CD4-positive, alpha-beta T cell (primary cell): Measurements from ENCODE around the gene TYRP1. TPM values are rescaled to one million over a fixed set of nuclear protein-coding genes. Genes with fewer than 3 reads are reported as not detected.

Experiments
- ATAC-seq: fragments of 200-7000 bp; cut with Tn5 transposase; one replicate; pipeline ENCODE4 v1.10.0; 2022; ENCODE audit warnings: mild to moderate bottlenecking; ENCODE audit not compliant: poor library complexity
- CTCF ChIA-PET: fragments of 350-600 bp; sonication (Branson Sonifier 250); formaldehyde crosslinking; loops from one replicate; lab custom pipeline; 2021; ENCODE audit warnings: antibody characterized with exemption, inconsistent platforms; lab: Charles Lee
- POLR2A ChIA-PET: fragments of 350-600 bp; sonication (Branson Sonifier 250); formaldehyde crosslinking; loops from one replicate; lab custom pipeline; 2021; ENCODE audit warnings: antibody characterized with exemption, inconsistent platforms; lab: Charles Lee
- DNase-seq, 14 experiments: peaks; one replicate each; pipeline ENCODE4 v3.0.0-alpha.2; 2013 to 2020; ENCODE audit warnings: mixed read lengths in 2 of 14
- H3K27ac ChIP-seq, 2 donors: one replicate each; pipeline versions ENCODE4 v1.5.1 to v1.7.0; 2013; ENCODE audit warnings: low read length in 2 of 2, low read depth in 1 of 2, mild to moderate bottlenecking in 1 of 2
- H3K27me3 ChIP-seq, 2 experiments: 1 replicate in 1 of 2; 2 replicates in 1 of 2; pipeline versions ENCODE4 v1.6.1 to v1.7.0; 2013; ENCODE audit warnings: low read length in 2 of 2, control low read depth in 1 of 2, mild to moderate bottlenecking in 1 of 2, moderate library complexity in 1 of 2; ENCODE audit not compliant: insufficient read depth in 2 of 2, control insufficient read depth in 1 of 2
- H3K36me3 ChIP-seq: one replicate; pipeline ENCODE4 v1.6.1; 2013; ENCODE audit warnings: low read length, control low read depth; ENCODE audit not compliant: insufficient read depth
- H3K4me1 ChIP-seq: one replicate; pipeline ENCODE4 v1.6.1; 2013; ENCODE audit warnings: low read length, control low read depth; ENCODE audit not compliant: insufficient read depth
- H3K4me3 ChIP-seq: one replicate; pipeline ENCODE4 v1.5.1; 2013; ENCODE audit warnings: mild to moderate bottlenecking, low read length, moderate library complexity
- H3K9me3 ChIP-seq, 2 experiments: 1 replicate in 1 of 2; 2 replicates in 1 of 2; pipeline versions ENCODE4 v1.6.1 to v1.7.0; 2013; ENCODE audit warnings: low read length in 2 of 2, mild to moderate bottlenecking in 2 of 2, control low read depth in 1 of 2, moderate library complexity in 1 of 2; ENCODE audit not compliant: control insufficient read depth in 1 of 2, insufficient read depth in 1 of 2
- H3K27ac Mint-ChIP-seq: one replicate; pipeline ENCODE4 v1.8.0; 2020; ENCODE audit warnings: mixed read lengths
- H3K27me3 Mint-ChIP-seq: one replicate; pipeline ENCODE4 v1.8.0; 2021; ENCODE audit warnings: mixed read lengths
- H3K36me3 Mint-ChIP-seq: one replicate; pipeline ENCODE4 v1.8.0; 2021; ENCODE audit warnings: low read depth, mixed read lengths
- H3K4me1 Mint-ChIP-seq: one replicate; pipeline ENCODE4 v1.8.0; 2021; ENCODE audit warnings: low read depth, mixed read lengths
- H3K4me3 Mint-ChIP-seq: one replicate; pipeline ENCODE4 v1.8.0; 2020; ENCODE audit warnings: mild to moderate bottlenecking, mixed read lengths
- H3K9me3 Mint-ChIP-seq: one replicate; pipeline ENCODE4 v1.8.0; 2020; ENCODE audit warnings: mixed read lengths
- CTCF ChIP-seq: fragments of 200-600 bp; IDR thresholded peaks from one replicate; pipeline ENCODE4 v1.8.0; 2022; ENCODE audit warnings: antibody characterized with exemption, mild to moderate bottlenecking
- intact Hi-C, 2 experiments: fragments of 100-400 bp; cut with DNase I in 1 of 2; cut with micrococcal nuclease in 1 of 2; formaldehyde crosslinking; loops; one replicate each; pipeline versions ENCODE4 v1.15.1 to v1.9.0; 2023 to 2025; cut with DNase I, micrococcal nuclease
- total RNA-seq, 174 experiments: library from RNA in 2 of 174; stranded (reverse) in 2 of 174; gene quantifications; one replicate each; pipeline ENCODE4 v1.2.3 and lab custom pipeline; 2021 to 2026

Gene TYRP1
- total RNA-seq, 2 experiments from 2014 or later, result not detected

GRCh38 chr9:12719431-12719830, 26.2 kb downstream of the TYRP1 start:
- TF ChIP-seq CTCF, result no peak
- Histone ChIP-seq H3K36me3 (no peaks in the 10 kb centered on the region), H3K9me3 (peaks cover 0 to 3% of the 10 kb centered on the region in 2 experiments), H3K27me3 (no peaks in the 10 kb centered on the region), H3K27ac (no peak overlapping the region), H3K4me1 (no peaks in the 10 kb centered on the region), H3K4me3 (no peak overlapping the region)
- Mint-ChIP-seq H3K4me1 (no peaks in the 10 kb centered on the region), H3K27ac (no peak overlapping the region), H3K27me3 (no peaks in the 10 kb centered on the region), H3K9me3 (peaks cover 5% of the 10 kb centered on the region), H3K36me3 (no peaks in the 10 kb centered on the region), H3K4me3 (no peak overlapping the region)
- ChIA-PET POLR2A (no interaction called here), CTCF (no interaction called here)
- intact Hi-C loops, result loop anchor here in 1 of 2 experiments (10.0 kb wide), 1 partner anchor 75 kb away; no protein-coding TSS in a partner anchor
- DNase-seq (no peak), ATAC-seq (no peak)

- Histone ChIP-seq H3K36me3 (no peaks in the 10 kb centered on the region), H3K9me3 (peaks cover 3 to 4% of the 10 kb centered on the region in 2 experiments), H3K4me3 (no peak overlapping the region), H3K27ac (no peak overlapping the region), H3K27me3 (no peaks in the 10 kb centered on the region), H3K4me1 (no peaks in the 10 kb centered on the region)
- H3K9me3 Mint-ChIP-seq, result peaks cover 10% of the 10 kb centered on the region
- CTCF ChIA-PET, result no interaction called here
- DNase-seq (no peak), ATAC-seq (no peak)
- TF ChIP-seq CTCF, result no peak
- H3K27ac Mint-ChIP-seq, result no peak overlapping the region
- H3K4me1 Mint-ChIP-seq, result no peaks in the 10 kb centered on the region
- intact Hi-C loops, result no loop called here
- no peak overlapping the region for H3K4me3 Mint-ChIP-seq
- H3K27me3 Mint-ChIP-seq, result no peaks in the 10 kb centered on the region
- no peaks in the 10 kb centered on the region for H3K36me3 Mint-ChIP-seq
- POLR2A ChIA-PET, result no interaction called here
These were observed 27.4 kb downstream of the TYRP1 start for GRCh38 chr9:12720551-12720950.

GRCh38 chr9:12722131-12722530, 28.9 kb downstream of the TYRP1 start:
- H3K4me3 ChIP-seq, result no peak overlapping the region
- DNase-seq (no peak), ATAC-seq (no peak)
- H3K4me1 ChIP-seq, result no peaks in the 10 kb centered on the region
- H3K27ac ChIP-seq, result no peak overlapping the region
- TF ChIP-seq CTCF, result no peak
- no peak overlapping the region for H3K27ac Mint-ChIP-seq
- H3K27me3 Mint-ChIP-seq, result no peaks in the 10 kb centered on the region
- no peaks in the 10 kb centered on the region for H3K36me3 Mint-ChIP-seq
- intact Hi-C loops, result no loop called here
- H3K4me3 Mint-ChIP-seq, result no peak overlapping the region
- H3K36me3 ChIP-seq, result no peaks in the 10 kb centered on the region
- H3K9me3 Mint-ChIP-seq, result peaks cover 10% of the 10 kb centered on the region
- POLR2A ChIA-PET, result no interaction called here
- no peaks in the 10 kb centered on the region for H3K27me3 ChIP-seq
- H3K9me3 ChIP-seq, result peaks cover 3 to 7% of the 10 kb centered on the region in 2 experiments
- CTCF ChIA-PET, result no interaction called here
- no peaks in the 10 kb centered on the region for H3K4me1 Mint-ChIP-seq
